OCI-LY7 (cell line): Measurements from ENCODE around the gene SYTL3. TPM values are rescaled to one million over a fixed set of nuclear protein-coding genes. Genes with fewer than 3 reads are reported as not detected.

ENCODE experiments used
- BruUV-seq: library from RNA; stranded (reverse); fragments of 400-500 nt; replicated peaks from 2 replicates; lab custom pipeline; 2021; lab: Mats Ljungman, UMichigan
- CTCF ChIA-PET: fragments of 300-600 bp; sonication (Branson Sonifier 250); formaldehyde crosslinking; loops from one replicate; lab custom pipeline; 2022; ENCODE audit warnings: antibody characterized with exemption; ENCODE audit not compliant: unreplicated experiment; lab: Charles Lee
- POLR2A ChIA-PET: fragments of 300-600 bp; sonication (Branson Sonifier 250); formaldehyde crosslinking; loops from one replicate; lab custom pipeline; 2022; ENCODE audit warnings: antibody characterized with exemption; lab: Charles Lee
- DNase-seq: peaks from one replicate; pipeline ENCODE4 v3.0.0-alpha.2; 2015; ENCODE audit warnings: low spot score
- H2AFZ ChIP-seq: fragments of 200-600 bp; sonication (generic), shearing (Covaris generic); 2 replicates; pipeline ENCODE4 v1.6.1; 2014; ENCODE audit warnings: mild to moderate bottlenecking, antibody characterized with exemption, low read length, moderate library complexity
- H3K27ac ChIP-seq: fragments of 200-600 bp; sonication (generic); 2 replicates; pipeline ENCODE4 v1.5.1; 2014; ENCODE audit warnings: mixed run types, low read depth, mild to moderate bottlenecking, moderate library complexity, low read length, inconsistent platforms; ENCODE audit not compliant: poor library complexity, severe bottlenecking
- H3K36me3 ChIP-seq: fragments of 200-600 bp; sonication (generic); 2 replicates; pipeline ENCODE4 v1.6.1; 2014; ENCODE audit warnings: mild to moderate bottlenecking, antibody characterized with exemption, low read length, moderate library complexity, mixed read lengths; ENCODE audit not compliant: insufficient read depth
- H3K4me1 ChIP-seq: fragments of 200-600 bp; sonication (generic); 2 replicates; pipeline ENCODE4 v1.5.1; 2014; ENCODE audit warnings: mild to moderate bottlenecking, low read length; ENCODE audit not compliant: insufficient read depth, poor library complexity, severe bottlenecking
- H3K4me2 ChIP-seq: fragments of 200-600 bp; sonication (generic); 2 replicates; pipeline ENCODE4 v1.6.1; 2014; ENCODE audit warnings: mild to moderate bottlenecking, low read length
- H3K4me3 ChIP-seq: fragments of 200-600 bp; sonication (generic); 2 replicates; pipeline ENCODE4 v1.5.1; 2014; ENCODE audit warnings: mild to moderate bottlenecking, low read depth, low read length; ENCODE audit not compliant: poor library complexity, severe bottlenecking
- H3K79me2 ChIP-seq: fragments of 200-600 bp; sonication (generic); 2 replicates; pipeline ENCODE4 v1.6.1; 2016; ENCODE audit warnings: low read depth, mild to moderate bottlenecking, low read length, moderate library complexity, mixed read lengths; ENCODE audit not compliant: insufficient read depth
- H3K9me2 ChIP-seq: fragments of 200-600 bp; sonication (generic); 2 replicates; pipeline ENCODE4 v1.6.1; 2016; ENCODE audit warnings: mild to moderate bottlenecking, low read length, mixed read lengths; ENCODE audit not compliant: insufficient read depth
- H3K9me3 ChIP-seq: fragments of 200-600 bp; sonication (generic); 2 replicates; pipeline ENCODE4 v1.6.1; 2014; ENCODE audit warnings: mild to moderate bottlenecking, mixed run types, low read length, mixed read lengths
- H4K20me1 ChIP-seq: fragments of 200-600 bp; sonication (generic); 2 replicates; pipeline ENCODE4 v1.6.1; 2014; ENCODE audit warnings: mild to moderate bottlenecking, antibody characterized with exemption, low read length, moderate library complexity, mixed read lengths; ENCODE audit not compliant: insufficient read depth
- EZH2phosphoT487 ChIP-seq: fragments of 200-600 bp; sonication (generic); IDR thresholded peaks from 2 replicates; pipeline ENCODE4 v1.6.1; 2018; ENCODE audit warnings: low read depth, borderline replicate concordance, mild to moderate bottlenecking, mixed run types, antibody characterized with exemption, low read length, moderate library complexity, mixed read lengths
- intact Hi-C: fragments of 100-400 bp; cut with micrococcal nuclease; formaldehyde crosslinking; loops from one replicate; pipeline ENCODE4 v1.10.0; 2022; ENCODE audit not compliant: unreplicated experiment
- total RNA-seq, 2 experiments: library from RNA; depleted of rRNA in 1 of 2; stranded (reverse); fragments of >200 nt in 1 of 2; shearing (Covaris generic) in 1 of 2; gene quantifications; 2 replicates each; pipeline ENCODE4 v1.2.3, GENCODE V29; 2014 to 2022
- TF ChIP-seq, protein P1 (sequence below): fragments of 200-600 bp; sonication (generic); conservative IDR thresholded peaks from 2 replicates; pipeline ENCODE4 v1.5.1; 2014; ENCODE audit warnings: mild to moderate bottlenecking, antibody characterized with exemption, low read length, moderate library complexity, mixed read lengths

The SYTL3 gene
- total RNA-seq, 2 experiments from 2014 or later, result 0.32 to 0.89 TPM

DNA sequence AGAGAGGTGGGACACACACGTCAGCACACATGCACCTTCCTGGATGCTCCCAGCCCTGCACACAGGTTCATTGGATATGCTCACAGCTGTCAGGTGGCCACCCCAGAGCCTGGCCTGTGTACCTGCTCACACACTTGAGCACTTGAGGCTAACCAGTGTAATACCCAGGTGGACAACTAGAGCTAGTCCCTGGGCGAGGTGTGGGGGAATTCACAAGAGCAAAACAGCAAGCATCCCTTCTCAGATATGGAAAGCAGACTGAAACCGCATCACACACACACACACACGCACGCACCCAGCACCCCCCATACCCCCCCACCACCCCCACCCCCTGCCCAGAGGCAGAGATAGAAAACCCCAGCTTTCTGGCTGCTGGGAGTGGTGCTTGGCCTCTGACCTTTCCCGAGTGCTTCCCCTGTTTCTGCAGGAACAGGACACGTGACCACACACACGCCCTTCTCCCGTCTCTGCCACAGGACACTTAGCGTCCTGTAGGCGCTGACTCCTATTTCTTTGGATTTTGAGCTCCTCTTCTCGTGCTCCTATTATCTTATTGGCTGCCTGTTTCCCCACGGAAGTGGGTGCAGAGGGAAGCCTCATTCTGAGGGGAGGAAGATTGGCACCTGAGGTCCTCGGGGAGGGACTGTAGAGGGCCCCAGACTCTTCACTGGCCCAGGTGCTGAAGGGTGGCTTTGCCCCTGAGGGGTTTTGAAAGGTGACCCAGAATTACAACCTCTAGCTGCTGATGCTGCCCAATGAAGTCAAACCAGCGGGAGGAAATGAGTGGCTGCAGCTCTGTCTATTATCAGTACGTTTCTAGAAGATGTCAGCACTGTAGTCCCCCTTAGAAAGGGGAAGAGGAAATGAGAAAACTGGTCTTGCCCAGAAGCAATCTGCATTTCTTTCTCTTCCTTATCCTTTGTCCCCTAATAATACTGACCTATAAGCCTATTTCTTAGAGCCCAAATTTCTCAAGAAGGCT, 65.8 kb downstream of the SYTL3 start:
- intact Hi-C loops, result loop anchor here (5.0 kb wide), 2 partner anchors 92 to 152 kb away; no protein-coding TSS in a partner anchor
- Histone ChIP-seq H4K20me1 (no peaks in the 10 kb centered on the region), H3K9me3 (no peaks in the 10 kb centered on the region), H3K36me3 (no peaks in the 10 kb centered on the region), H2AFZ (peak overlapping the region; percentile 61; the same call in 1 of the 2 replicates), H3K4me2 (peak overlapping the region; percentile 66), H3K9me2 (no peaks in the 10 kb centered on the region), H3K79me2 (no peaks in the 10 kb centered on the region), H3K4me1 (peaks cover 41% of the 10 kb centered on the region), H3K4me3 (peak overlapping the region; percentile 39), H3K27ac (peak overlapping the region; percentile 55)
- TF ChIP-seq, protein P1, sequence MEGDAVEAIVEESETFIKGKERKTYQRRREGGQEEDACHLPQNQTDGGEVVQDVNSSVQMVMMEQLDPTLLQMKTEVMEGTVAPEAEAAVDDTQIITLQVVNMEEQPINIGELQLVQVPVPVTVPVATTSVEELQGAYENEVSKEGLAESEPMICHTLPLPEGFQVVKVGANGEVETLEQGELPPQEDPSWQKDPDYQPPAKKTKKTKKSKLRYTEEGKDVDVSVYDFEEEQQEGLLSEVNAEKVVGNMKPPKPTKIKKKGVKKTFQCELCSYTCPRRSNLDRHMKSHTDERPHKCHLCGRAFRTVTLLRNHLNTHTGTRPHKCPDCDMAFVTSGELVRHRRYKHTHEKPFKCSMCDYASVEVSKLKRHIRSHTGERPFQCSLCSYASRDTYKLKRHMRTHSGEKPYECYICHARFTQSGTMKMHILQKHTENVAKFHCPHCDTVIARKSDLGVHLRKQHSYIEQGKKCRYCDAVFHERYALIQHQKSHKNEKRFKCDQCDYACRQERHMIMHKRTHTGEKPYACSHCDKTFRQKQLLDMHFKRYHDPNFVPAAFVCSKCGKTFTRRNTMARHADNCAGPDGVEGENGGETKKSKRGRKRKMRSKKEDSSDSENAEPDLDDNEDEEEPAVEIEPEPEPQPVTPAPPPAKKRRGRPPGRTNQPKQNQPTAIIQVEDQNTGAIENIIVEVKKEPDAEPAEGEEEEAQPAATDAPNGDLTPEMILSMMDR, result no peak
- no peak for TF ChIP-seq EZH2phosphoT487
- ChIA-PET CTCF (interaction anchor here (1.0 to 1.2 kb wide), 2 partner anchors 13 to 96 kb away, joined by 3 read pairs; no protein-coding TSS in a partner anchor), POLR2A (interaction anchor here (0.5 to 1.3 kb wide), 7 partner anchors 16 to 383 kb away, joined by 3 to 7 read pairs (median 4); no protein-coding TSS in a partner anchor)
- BruUV-seq, result no TSS peak
- peak; percentile 83 for DNase-seq

DNA sequence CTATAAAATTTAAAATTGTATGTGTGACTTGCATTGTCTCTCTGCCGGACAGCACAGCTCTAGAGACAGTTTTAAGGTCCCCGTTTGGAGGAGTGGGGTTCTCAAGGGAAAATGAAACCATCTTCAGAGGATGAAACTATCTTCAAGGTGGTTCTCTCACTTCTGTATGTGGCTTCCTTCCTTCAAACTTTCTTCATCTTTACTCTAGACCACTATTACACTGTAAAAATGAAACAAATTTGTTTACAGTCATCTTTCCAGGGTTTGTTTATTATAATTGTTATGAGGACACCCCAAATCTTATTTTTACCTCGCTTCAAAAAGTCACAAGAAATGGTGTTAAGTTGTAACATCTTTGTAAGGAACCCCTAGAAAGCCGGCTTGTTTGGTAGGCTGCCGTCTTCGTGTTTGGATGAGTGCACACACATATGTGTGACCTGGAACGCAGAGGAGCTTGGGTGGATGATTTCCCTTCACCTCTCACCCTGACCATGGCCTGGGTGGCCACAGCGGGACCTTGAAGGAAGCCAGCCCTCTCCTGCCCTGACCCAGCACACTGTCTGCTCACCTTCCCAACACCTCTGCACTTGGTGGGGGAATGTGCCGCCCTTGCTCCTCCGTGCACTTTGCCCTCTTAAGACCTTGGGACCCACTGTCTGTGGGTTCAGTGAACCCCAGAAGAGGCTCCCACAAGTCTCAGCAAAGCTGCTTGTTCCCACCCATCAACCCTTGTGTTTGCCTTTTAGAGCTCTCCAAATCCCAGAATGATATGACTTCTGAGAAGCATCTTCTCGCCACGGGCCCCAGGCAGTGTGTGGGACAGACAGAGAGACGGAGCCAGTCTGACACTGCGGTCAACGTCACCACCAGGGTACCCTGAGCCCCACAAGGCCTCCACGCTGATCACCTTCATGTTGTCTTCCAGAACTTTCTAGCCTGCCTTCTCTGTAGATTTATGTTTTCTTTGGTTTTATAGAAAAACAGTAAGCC, 67.8 kb downstream of the SYTL3 start:
- H3K4me3 ChIP-seq, result no peak overlapping the region
- peak; percentile 70 for DNase-seq
- peak overlapping the region; percentile 70 for H3K4me2 ChIP-seq
- H3K36me3 ChIP-seq, result no peaks in the 10 kb centered on the region
- intact Hi-C loops, result loop anchor here (1.0 to 5.0 kb wide), 3 partner anchors 90 to 255 kb away; no protein-coding TSS in a partner anchor
- no TSS peak for BruUV-seq
- POLR2A ChIA-PET, result interaction anchor here (0.5 to 1.0 kb wide), 4 partner anchors 62 to 253 kb away, joined by 3 to 6 read pairs (median 3); no protein-coding TSS in a partner anchor
- no peaks in the 10 kb centered on the region for H3K9me3 ChIP-seq
- H2AFZ ChIP-seq, result peak overlapping the region; percentile 42; the same call in 1 of the 2 replicates
- TF ChIP-seq, protein P1, result no peak
- TF ChIP-seq EZH2phosphoT487, result no peak
- no peaks in the 10 kb centered on the region for H3K79me2 ChIP-seq
- CTCF ChIA-PET, result interaction anchor here (1.3 to 1.6 kb wide), 3 partner anchors 11 to 255 kb away, joined by 3 to 4 read pairs (median 3); no protein-coding TSS in a partner anchor
- no peaks in the 10 kb centered on the region for H3K9me2 ChIP-seq
- peak overlapping the region; percentile 16 for H3K27ac ChIP-seq
- peaks cover 41% of the 10 kb centered on the region for H3K4me1 ChIP-seq
- no peaks in the 10 kb centered on the region for H4K20me1 ChIP-seq
